ENCODE data around the gene PARP1.

PARP1 gene

DNA sequence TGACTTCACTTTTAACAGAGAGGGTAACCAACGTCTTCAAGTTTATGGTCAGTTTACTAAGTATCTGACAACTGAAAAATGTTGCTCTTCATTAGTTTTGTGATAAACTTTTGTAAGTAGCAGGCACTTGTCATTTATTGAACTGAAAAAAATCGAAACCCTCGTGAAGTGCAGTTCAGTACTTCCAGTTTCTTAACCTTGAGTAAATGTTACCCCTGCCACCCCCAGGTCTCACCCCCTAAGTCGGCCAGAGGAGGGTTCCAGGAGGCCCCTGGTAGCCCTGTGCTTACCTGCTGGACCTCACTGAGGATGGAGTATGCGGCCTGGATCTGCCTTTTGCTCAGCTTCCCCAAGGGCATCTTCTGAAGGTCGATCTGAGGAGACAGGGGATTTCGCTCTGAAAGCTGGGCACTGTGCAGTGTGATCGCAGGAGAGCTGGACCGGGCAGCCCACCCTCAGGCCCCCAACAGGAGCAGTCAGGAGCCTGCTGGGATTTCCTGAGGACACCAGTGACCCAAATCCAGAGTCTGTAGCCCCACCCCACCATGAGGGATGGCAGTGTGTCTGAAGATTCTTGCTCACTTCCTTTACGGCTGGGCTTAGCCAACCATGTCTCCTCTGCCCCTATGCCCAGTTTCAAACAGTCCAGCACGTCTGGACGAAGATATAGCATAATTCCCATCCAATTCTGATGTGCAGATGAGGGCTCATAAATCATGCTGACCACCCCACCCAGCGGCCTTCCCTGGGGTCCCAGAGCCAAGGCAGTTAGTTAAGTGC lies 37.6 kb downstream of the PARP1 start:
- CTCF ChIA-PET: interaction anchor here (1.4 kb wide), 1 partner anchor 9 kb away, joined by 4 read pairs; no protein-coding TSS in a partner anchor
- H3K27ac Mint-ChIP-seq: peak overlapping the region; percentile 24
- no peaks in the 10 kb centered on the region for H3K4me1 Mint-ChIP-seq
- no peaks in the 10 kb centered on the region for H3K27me3 Mint-ChIP-seq
- no peak for DNase-seq
- no peaks in the 10 kb centered on the region for H3K9me3 Mint-ChIP-seq
- peaks cover 66% of the 10 kb centered on the region for H3K36me3 Mint-ChIP-seq
- H3K4me3 Mint-ChIP-seq: no peak overlapping the region

DNA sequence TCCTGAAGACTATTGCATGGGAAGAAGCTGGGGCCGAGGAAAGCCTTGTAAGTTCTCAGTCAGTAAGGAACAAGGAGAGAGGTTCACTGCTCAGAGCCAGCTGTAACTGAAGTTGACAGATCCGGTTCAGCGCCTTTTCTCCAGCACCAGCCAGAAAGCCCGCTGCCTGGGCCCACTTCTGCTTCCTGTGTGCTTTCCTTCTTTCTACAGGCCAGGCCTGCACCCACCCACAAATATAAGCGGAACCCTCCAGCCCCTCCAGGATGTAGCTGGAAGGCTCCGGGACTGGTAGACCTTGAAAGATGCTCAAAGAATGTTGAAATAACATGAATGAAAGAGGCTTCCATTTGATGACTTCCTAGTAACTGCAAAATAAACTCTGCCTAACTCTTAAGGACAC lies 38.8 kb downstream of the PARP1 start:
- H3K27ac Mint-ChIP-seq: no peak overlapping the region
- peaks cover 66% of the 10 kb centered on the region for H3K36me3 Mint-ChIP-seq
- no peak overlapping the region for H3K4me3 Mint-ChIP-seq
- H3K27me3 Mint-ChIP-seq: no peaks in the 10 kb centered on the region
- no peak for DNase-seq
- no peaks in the 10 kb centered on the region for H3K9me3 Mint-ChIP-seq
- CTCF ChIA-PET: no interaction called here
- no peaks in the 10 kb centered on the region for H3K4me1 Mint-ChIP-seq

DNA sequence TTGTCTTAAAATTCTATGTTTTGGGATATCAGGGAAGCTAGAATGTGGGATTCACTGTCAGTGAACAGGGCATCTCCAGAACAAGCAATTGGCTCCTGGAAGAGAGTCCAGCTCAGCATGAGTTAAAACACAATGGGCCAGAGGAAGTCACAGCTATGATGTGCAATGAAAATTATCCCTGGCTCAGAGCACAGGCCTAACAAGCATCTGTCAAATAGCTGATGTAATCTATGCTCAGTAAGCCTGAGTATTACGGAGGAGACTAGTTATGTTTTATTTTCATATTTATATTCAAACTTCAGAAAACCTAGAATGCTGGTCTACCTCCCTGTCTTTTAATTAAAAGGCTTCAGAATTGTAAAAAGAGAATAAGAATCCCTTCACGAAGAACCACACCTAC lies 41.6 kb downstream of the PARP1 start:
- no peak overlapping the region for H3K27ac Mint-ChIP-seq
- no peaks in the 10 kb centered on the region for H3K4me1 Mint-ChIP-seq
- peaks cover 70% of the 10 kb centered on the region for H3K36me3 Mint-ChIP-seq
- DNase-seq: no peak
- no peaks in the 10 kb centered on the region for H3K9me3 Mint-ChIP-seq
- no peak overlapping the region for H3K4me3 Mint-ChIP-seq
- CTCF ChIA-PET: interaction anchor here (0.5 kb wide), 1 partner anchor 12 kb away, joined by 3 read pairs; no protein-coding TSS in a partner anchor
- no peaks in the 10 kb centered on the region for H3K27me3 Mint-ChIP-seq

DNA sequence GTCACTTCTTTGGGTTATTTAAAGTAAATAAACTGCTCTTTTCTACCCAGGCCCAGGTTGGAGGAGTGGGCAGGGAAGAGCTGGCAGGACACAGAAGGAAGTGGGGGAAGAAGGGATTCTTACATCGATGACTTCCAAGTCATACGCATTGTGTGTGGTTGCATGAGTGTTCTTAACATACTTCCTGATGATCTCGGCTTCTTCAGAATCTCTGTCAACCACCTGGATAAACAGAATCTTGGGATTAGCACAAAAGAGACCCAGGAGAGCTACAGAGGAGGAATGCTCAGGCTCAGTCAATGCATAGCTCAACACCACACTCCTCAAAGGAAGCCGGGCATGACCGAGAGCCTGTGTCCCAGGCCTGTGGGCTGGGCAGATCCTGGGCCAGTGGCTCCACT lies 42.1 kb downstream of the PARP1 start:
- Mint-ChIP-seq H3K4me3 (no peak overlapping the region), H3K27me3 (no peaks in the 10 kb centered on the region), H3K4me1 (no peaks in the 10 kb centered on the region), H3K9me3 (no peaks in the 10 kb centered on the region), H3K36me3 (peaks cover 69% of the 10 kb centered on the region), H3K27ac (no peak overlapping the region)
- no peak for DNase-seq
- CTCF ChIA-PET: interaction anchor here (0.5 kb wide), 1 partner anchor 13 kb away, joined by 3 read pairs; no protein-coding TSS in a partner anchor

DNA sequence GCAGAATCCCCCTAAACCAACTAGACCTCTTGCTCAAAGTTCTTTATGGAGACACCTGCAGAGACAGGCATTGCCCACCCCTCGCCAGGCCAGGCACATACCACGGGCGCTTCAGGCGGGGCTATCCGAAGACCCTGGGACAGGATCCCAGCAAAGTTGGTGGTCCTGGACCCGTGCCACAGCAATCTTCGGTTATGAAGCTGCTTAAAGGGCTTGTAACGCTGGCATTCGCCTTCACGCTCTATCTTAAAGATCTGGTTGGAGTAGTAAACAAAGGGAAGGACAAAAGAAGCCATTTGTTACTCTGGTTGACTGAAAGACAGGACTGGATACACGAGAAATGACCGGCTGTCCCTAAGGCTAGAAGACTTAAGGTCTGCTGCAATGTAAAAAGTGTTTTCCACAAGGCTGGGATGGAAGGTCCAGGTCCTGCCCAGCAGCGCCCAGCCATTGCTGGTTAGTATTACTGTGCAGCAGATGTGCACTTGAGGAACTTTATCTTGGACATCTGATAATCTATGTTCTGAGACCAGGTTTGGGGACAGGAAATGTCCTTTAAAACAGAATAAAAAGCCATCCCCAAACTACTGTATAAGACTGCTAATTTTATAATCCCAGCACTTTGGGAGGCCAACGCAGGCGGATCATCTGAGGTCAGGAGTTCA lies 42.9 kb downstream of the PARP1 start:
- peaks cover 69% of the 10 kb centered on the region for H3K36me3 Mint-ChIP-seq
- no peaks in the 10 kb centered on the region for H3K27me3 Mint-ChIP-seq
- no peak overlapping the region for H3K4me3 Mint-ChIP-seq
- CTCF ChIA-PET: no interaction called here
- H3K27ac Mint-ChIP-seq: no peak overlapping the region
- H3K9me3 Mint-ChIP-seq: no peaks in the 10 kb centered on the region
- no peaks in the 10 kb centered on the region for H3K4me1 Mint-ChIP-seq
- DNase-seq: no peak

DNA sequence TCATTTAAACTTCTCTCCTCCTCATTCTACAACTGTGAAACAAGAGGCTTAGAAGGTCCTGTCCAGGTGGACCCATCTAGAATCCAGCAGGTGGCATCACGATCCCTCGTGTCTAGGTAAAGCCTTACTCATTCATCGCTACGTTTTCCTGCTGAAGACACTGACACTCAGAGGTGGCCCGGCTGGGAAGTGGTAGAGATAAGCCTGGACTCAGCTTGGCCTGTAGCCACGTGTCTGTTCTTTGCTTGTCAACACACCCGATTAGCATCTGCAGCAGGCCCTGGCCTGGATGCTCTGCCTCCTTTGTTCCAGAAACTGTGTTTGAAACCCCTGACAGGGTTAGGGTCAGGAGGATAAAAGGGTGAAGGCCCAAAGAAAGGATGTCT lies 43.4 kb downstream of the PARP1 start:
- DNase-seq: no peak
- H3K27me3 Mint-ChIP-seq: no peaks in the 10 kb centered on the region
- CTCF ChIA-PET: no interaction called here
- H3K4me3 Mint-ChIP-seq: no peak overlapping the region
- no peak overlapping the region for H3K27ac Mint-ChIP-seq
- peaks cover 66% of the 10 kb centered on the region for H3K36me3 Mint-ChIP-seq
- H3K4me1 Mint-ChIP-seq: no peaks in the 10 kb centered on the region
- H3K9me3 Mint-ChIP-seq: no peaks in the 10 kb centered on the region

DNA sequence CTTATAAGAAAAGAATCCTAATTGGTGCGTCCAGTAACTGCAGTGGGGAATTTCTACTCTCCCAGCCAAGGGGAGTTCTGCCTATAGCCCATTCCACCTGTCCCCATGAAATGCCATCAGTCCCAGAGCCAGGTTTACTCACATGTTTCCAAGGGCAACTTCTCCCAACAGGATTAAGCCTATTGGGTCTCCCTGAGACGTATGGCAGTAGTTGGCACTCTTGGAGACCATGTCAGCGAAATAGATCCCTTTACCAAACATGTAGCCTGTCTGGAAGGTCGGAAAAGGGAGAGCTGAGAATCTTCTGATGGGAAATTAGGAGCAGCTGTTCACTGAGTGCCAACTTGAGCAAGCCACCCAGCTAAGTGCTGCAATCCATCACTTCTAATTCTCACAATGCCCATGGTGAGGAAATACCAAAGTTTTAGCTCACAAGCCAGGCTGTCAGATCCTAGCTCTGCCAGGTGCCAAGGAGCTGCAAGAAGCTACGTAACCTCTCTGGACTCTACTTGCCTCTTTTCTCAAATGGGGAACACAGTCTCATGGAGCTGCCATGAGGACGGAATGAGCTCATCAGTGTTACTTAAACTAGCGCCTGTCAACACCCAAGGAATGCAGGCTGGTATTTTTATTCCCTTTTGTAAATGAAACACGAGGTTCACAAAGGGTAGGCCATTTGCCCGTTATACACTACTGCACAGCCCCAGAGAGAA lies 43.9 kb downstream of the PARP1 start:
- Mint-ChIP-seq H3K4me1 (no peaks in the 10 kb centered on the region), H3K27ac (no peak overlapping the region), H3K4me3 (no peak overlapping the region), H3K27me3 (no peaks in the 10 kb centered on the region), H3K9me3 (no peaks in the 10 kb centered on the region), H3K36me3 (peaks cover 68% of the 10 kb centered on the region)
- CTCF ChIA-PET: interaction anchor here (2.4 kb wide), 1 partner anchor 44 kb away, joined by 7 read pairs; the partner anchor contains the start of gene PARP1
- no peak for DNase-seq

DNA sequence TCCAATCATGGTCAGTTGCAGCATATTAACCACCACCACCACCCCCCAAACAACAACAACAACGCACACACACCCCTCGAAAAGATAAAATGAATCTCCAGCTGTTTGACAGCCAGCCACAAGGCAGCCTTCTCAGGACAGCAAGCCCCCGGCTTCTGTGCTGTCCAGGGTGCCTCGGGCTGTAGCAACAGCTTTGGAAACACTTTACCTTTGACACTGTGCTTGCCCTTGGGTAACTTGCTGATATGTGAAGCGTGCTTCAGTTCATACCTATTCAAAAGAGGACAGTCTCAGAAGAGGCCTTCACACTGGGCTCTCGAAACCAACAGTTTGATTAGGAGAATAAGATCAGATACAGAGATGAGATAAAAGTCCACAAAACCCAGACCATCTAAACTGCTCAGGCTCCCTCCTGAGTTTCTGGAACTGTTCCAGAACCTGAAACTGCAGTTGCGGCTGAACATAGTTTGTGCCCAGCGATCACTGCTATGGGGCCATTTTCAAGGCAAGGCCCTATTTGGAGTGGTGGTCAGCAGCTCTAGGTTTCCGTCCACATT lies 44.9 kb downstream of the PARP1 start:
- H3K36me3 Mint-ChIP-seq: peaks cover 73% of the 10 kb centered on the region
- no peak overlapping the region for H3K4me3 Mint-ChIP-seq
- no peaks in the 10 kb centered on the region for H3K4me1 Mint-ChIP-seq
- CTCF ChIA-PET: interaction anchor here (2.4 kb wide), 1 partner anchor 45 kb away, joined by 7 read pairs; the partner anchor contains the start of gene PARP1
- H3K27ac Mint-ChIP-seq: no peak overlapping the region
- no peak for DNase-seq
- H3K9me3 Mint-ChIP-seq: no peaks in the 10 kb centered on the region
- no peaks in the 10 kb centered on the region for H3K27me3 Mint-ChIP-seq

DNA sequence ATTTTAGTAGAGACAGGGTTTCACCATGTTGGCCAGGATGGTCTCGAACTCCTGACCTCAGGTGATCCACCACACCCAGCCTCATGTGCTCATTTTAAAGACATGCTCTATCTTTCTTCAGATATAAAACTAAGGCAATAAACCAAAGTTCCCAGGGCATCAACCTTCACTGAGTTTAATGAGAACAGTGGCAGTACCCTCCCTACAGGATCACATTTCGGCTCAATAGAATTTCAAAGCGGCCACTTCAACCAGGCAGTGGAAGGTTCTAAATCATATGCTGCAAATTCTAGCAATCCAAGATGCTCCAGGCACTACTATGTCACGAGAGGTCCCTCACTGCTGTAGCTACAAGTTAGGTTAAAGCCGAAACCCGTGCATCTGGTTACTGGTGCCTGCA lies 45.5 kb downstream of the PARP1 start:
- CTCF ChIA-PET: interaction anchor here (0.6 to 2.4 kb wide), 2 partner anchors 10 to 46 kb away, joined by 3 to 7 read pairs; partner anchors contain the start of gene PARP1
- H3K9me3 Mint-ChIP-seq: no peaks in the 10 kb centered on the region
- H3K27me3 Mint-ChIP-seq: no peaks in the 10 kb centered on the region
- H3K27ac Mint-ChIP-seq: no peak overlapping the region
- no peak for DNase-seq
- H3K36me3 Mint-ChIP-seq: peaks cover 73% of the 10 kb centered on the region
- H3K4me3 Mint-ChIP-seq: no peak overlapping the region
- H3K4me1 Mint-ChIP-seq: no peaks in the 10 kb centered on the region

DNA sequence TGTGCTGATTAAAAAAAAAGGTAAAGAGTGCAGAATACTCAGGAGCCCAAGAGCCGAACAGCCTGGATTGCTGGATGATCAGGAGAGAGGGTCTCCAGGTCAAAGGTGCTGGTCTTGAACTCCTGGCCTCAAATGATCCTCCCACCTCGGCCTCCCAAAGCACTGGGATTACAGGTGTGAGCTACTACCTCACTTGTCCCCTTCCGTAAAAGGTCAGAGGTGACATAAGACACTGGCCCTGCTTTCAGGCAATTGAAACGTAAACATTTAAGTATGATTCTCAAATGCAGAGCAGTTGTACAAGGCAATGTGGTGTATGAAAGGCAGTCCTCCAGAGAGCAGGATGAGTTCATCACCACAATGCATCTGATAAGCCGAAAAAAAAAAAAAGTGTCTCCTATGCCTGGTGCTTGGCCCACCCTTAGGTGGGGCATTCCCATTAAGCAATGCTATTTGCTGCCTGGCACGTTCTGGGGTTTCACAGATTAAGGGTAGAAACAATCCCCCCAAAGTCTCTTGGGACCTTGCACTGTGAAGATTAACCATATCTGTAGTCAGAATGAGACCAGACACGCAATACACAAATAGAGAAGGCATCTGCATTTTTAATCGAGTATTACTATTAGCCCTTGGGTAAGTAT lies 47.7 kb downstream of the PARP1 start:
- H3K36me3 Mint-ChIP-seq: peaks cover 64% of the 10 kb centered on the region
- H3K4me3 Mint-ChIP-seq: no peak overlapping the region
- H3K4me1 Mint-ChIP-seq: no peaks in the 10 kb centered on the region
- H3K27ac Mint-ChIP-seq: no peak overlapping the region
- H3K9me3 Mint-ChIP-seq: no peaks in the 10 kb centered on the region
- H3K27me3 Mint-ChIP-seq: no peaks in the 10 kb centered on the region
- CTCF ChIA-PET: no interaction called here
- no peak for DNase-seq

DNA sequence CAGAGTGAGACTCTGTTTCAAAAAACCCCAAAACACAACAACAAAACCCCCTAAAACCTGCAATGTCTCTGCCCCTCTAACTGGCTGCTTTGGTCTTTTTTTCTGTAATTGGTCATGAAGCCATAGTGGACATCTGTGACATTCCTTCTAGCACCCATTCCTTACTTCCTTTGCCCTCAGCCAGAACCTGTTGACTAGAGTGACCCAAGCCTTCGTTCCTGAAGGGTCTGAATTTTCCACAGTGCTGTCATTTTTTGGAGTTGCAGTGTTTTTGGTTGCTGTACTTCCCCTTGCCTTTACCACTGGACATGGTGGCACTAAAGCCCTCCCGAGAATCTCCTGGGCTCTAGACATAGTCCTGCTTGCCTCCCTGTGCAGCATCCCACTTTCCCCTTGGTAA lies 50.5 kb downstream of the PARP1 start:
- Mint-ChIP-seq H3K27me3 (no peaks in the 10 kb centered on the region), H3K27ac (no peak overlapping the region), H3K9me3 (no peaks in the 10 kb centered on the region), H3K36me3 (peaks cover 39% of the 10 kb centered on the region), H3K4me3 (no peak overlapping the region), H3K4me1 (no peaks in the 10 kb centered on the region)
- CTCF ChIA-PET: no interaction called here
- DNase-seq: no peak

DNA sequence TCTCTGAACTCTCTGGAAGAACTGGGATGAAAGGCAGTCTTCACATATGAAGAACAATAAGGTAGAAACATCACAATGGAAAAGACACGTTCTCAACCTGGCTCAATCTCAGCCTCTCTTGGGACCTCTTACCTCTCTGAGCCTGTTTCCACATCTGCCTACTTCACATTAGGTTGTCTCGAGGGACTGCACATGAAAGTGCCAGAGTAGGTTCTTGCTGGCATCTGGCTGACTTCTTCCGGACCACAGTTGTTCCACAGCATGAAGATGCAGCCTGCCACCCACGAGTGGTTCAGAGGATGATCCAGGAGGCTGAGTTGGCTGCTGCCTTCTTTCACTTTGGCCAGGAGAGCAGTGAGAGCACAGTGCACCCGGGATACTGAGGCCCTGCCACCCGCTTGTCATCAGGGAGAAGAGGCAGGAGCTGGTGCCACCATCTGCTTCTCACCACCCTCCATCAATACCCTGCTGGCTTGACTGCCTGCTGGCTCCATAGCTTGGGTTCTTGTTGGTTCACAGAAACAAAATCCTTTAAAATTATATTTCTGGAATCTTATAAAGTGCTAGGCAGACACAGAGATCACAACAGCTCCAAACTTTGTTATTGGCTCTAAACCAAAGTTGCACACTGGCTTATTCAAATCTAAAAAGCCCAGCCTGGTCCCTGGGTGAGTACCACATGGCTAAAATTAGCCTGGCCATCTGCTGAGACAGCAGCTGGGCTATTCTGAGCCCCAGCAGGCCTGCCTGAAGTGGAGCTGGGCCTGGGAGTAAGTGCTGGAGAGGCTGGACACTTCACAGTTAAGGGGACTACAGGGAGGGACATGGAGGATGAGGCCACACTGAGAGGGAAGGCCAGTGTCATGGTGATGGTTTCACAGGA lies 52.0 kb downstream of the PARP1 start:
- CTCF ChIA-PET: no interaction called here
- Mint-ChIP-seq H3K4me3 (no peak overlapping the region), H3K27ac (peak overlapping the region; percentile 7), H3K9me3 (no peaks in the 10 kb centered on the region), H3K4me1 (no peaks in the 10 kb centered on the region), H3K27me3 (no peaks in the 10 kb centered on the region), H3K36me3 (peaks cover 25% of the 10 kb centered on the region)
- no peak for DNase-seq

DNA sequence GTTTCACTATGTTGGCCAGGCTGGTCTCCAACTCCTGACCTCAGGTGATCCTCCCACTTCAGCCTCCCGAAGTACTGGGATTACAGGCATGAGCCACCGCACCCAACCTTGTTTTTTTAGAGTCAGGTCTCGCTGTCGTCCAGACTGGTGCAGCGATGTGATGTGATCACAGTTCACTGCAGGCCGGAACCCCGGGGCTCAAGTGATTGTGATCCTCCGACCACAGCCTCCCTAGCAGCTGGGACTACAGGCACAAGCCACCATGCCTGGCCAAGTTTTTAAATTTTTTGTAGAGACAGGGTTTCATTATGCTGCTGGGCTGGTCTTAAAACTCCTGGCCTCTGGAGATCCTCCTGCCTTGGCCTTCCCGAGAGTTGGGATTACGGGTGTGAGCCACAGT lies 52.9 kb downstream of the PARP1 start:
- H3K4me3 Mint-ChIP-seq: no peak overlapping the region
- H3K27ac Mint-ChIP-seq: no peak overlapping the region
- peaks cover 19% of the 10 kb centered on the region for H3K36me3 Mint-ChIP-seq
- DNase-seq: no peak
- CTCF ChIA-PET: no interaction called here
- no peaks in the 10 kb centered on the region for H3K4me1 Mint-ChIP-seq
- H3K9me3 Mint-ChIP-seq: no peaks in the 10 kb centered on the region
- H3K27me3 Mint-ChIP-seq: no peaks in the 10 kb centered on the region

Data from activated naive CD4-positive, alpha-beta T cell treated with anti-CD3 and anti-CD28 coated beads, Interleukin-2, amount 10 ng/mL, durations not matched to agents 7 days and 5 days (primary cell).